Measurements from ENCODE around the gene PHACTR2.
"Not testable (repeated sequence)": the region's sequence is repeated elsewhere in the genome, so short reads cannot be mapped to it uniquely, and the experiment has no call there.

The PHACTR2 gene

GRCh38 chr6:143677891-143678791, at the start of gene PHACTR2:
PHACTR2 (plus strand) TSS chr6:143677965; CDS start chr6:143678164, 199 bp downstream.
- peak; percentile 8 to 52 for DNase-seq (ENCODE audit: low read depth in 2 of 2)

GRCh38 chr6:143629104-143630080, 48.4 kb upstream of the PHACTR2 start:
- no peak for DNase-seq (ENCODE audit: low read depth in 2 of 2)

- not testable (repeated sequence) for DNase-seq (ENCODE audit: low read depth in 2 of 2)
Measured at GRCh38 chr6:143631196-143631595, 46.6 kb upstream of the PHACTR2 start.

GRCh38 chr6:143632894-143633293, 44.9 kb upstream of the PHACTR2 start:
- no peak for DNase-seq (ENCODE audit: low read depth in 2 of 2)

GRCh38 chr6:143634486-143634885, 43.3 kb upstream of the PHACTR2 start:
- DNase-seq (ENCODE audit: low read depth in 2 of 2), result no peak

GRCh38 chr6:143637691-143638090, 40.1 kb upstream of the PHACTR2 start:
- DNase-seq (ENCODE audit: low read depth in 2 of 2), result no peak

- no peak for DNase-seq (ENCODE audit: low read depth in 2 of 2)
Measured at GRCh38 chr6:143642403-143642802, 35.4 kb upstream of the PHACTR2 start.

- no peak for DNase-seq (ENCODE audit: low read depth in 2 of 2)
Measured at GRCh38 chr6:143647191-143647590, 30.6 kb upstream of the PHACTR2 start.

GRCh38 chr6:143647732-143648131, 30.0 kb upstream of the PHACTR2 start:
- DNase-seq (ENCODE audit: low read depth in 2 of 2), result no peak

- DNase-seq (ENCODE audit: low read depth in 2 of 2), result not testable (repeated sequence)
Measured at GRCh38 chr6:143649319-143649718, 28.4 kb upstream of the PHACTR2 start.

- DNase-seq (ENCODE audit: low read depth in 2 of 2), result not testable (repeated sequence)
Measured at GRCh38 chr6:143651328-143651727, 26.4 kb upstream of the PHACTR2 start.

- no peak for DNase-seq (ENCODE audit: low read depth in 2 of 2)
Measured at GRCh38 chr6:143652841-143653331, 24.9 kb upstream of the PHACTR2 start.

- DNase-seq (ENCODE audit: low read depth in 2 of 2), result no peak
Measured at GRCh38 chr6:143655541-143655940, 22.2 kb upstream of the PHACTR2 start.

GRCh38 chr6:143656026-143656425, 21.7 kb upstream of the PHACTR2 start:
- DNase-seq (ENCODE audit: low read depth in 2 of 2), result no peak

GRCh38 chr6:143657809-143658208, 20.0 kb upstream of the PHACTR2 start:
- DNase-seq (ENCODE audit: low read depth in 2 of 2), result no peak

- DNase-seq (ENCODE audit: low read depth in 2 of 2), result not testable (repeated sequence)
Measured at GRCh38 chr6:143660170-143660569, 17.6 kb upstream of the PHACTR2 start.

GRCh38 chr6:143664171-143664570, 13.6 kb upstream of the PHACTR2 start:
- DNase-seq (ENCODE audit: low read depth in 2 of 2), result no peak

- DNase-seq (ENCODE audit: low read depth in 2 of 2), result not testable (repeated sequence)
Measured at GRCh38 chr6:143666007-143666406, 11.8 kb upstream of the PHACTR2 start.

- DNase-seq (ENCODE audit: low read depth in 2 of 2), result not testable (repeated sequence)
Measured at GRCh38 chr6:143669483-143669882, 8.3 kb upstream of the PHACTR2 start.

- DNase-seq (ENCODE audit: low read depth in 2 of 2), result no peak
Measured at GRCh38 chr6:143673669-143674068, 4.1 kb upstream of the PHACTR2 start.

GRCh38 chr6:143674483-143675381, 3.0 kb upstream of the PHACTR2 start:
- no peak for DNase-seq (ENCODE audit: low read depth in 2 of 2)

Data from stimulated activated CD8-positive, alpha-beta memory T cell treated with anti-CD3 and anti-CD28 coated beads, Interleukin-7, amount 100 ng/mL, for 4 hours (primary cell).